Fibroblast of mammary gland (primary cell): ENCODE data around the gene KCNMA1.

Experiments used
- DNase-seq: peaks from one replicate; pipeline ENCODE4 v3.0.0-alpha.2; 2010; ENCODE audit warnings: low read depth
- H3K4me3 ChIP-seq: 2 replicates; pipeline ENCODE4 v1.5.1; 2011; ENCODE audit warnings: low read depth, mild to moderate bottlenecking, low read length, moderate library complexity; ENCODE audit not compliant: control insufficient read depth
- TF ChIP-seq, protein P1 (sequence below): conservative IDR thresholded peaks from 2 replicates; pipeline ENCODE4 v1.5.1; 2011; ENCODE audit warnings: low read depth, low read length, inconsistent platforms; ENCODE audit not compliant: control insufficient read depth, insufficient read depth

Gene KCNMA1

DNA sequence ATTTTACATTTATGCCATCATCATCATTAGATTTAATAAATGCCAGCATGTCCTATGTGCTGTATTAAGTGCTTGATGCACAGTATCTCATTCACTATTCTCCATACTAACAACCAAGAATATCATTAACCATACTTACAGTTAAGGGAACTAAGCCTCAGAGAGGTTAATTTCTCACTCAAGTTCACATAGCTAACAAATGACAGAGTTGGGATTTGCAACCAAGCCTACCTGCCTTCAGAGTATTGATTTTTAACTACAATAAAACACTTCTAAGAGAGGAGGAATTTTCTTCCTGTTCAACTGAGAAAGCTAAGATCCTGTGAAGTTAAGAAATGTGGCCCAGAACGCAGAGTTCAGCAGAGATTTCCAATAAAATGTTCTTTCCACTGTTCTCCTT is 403.0 kb downstream of the KCNMA1 start:
- no peak overlapping the region for H3K4me3 ChIP-seq
- TF ChIP-seq, protein P1, sequence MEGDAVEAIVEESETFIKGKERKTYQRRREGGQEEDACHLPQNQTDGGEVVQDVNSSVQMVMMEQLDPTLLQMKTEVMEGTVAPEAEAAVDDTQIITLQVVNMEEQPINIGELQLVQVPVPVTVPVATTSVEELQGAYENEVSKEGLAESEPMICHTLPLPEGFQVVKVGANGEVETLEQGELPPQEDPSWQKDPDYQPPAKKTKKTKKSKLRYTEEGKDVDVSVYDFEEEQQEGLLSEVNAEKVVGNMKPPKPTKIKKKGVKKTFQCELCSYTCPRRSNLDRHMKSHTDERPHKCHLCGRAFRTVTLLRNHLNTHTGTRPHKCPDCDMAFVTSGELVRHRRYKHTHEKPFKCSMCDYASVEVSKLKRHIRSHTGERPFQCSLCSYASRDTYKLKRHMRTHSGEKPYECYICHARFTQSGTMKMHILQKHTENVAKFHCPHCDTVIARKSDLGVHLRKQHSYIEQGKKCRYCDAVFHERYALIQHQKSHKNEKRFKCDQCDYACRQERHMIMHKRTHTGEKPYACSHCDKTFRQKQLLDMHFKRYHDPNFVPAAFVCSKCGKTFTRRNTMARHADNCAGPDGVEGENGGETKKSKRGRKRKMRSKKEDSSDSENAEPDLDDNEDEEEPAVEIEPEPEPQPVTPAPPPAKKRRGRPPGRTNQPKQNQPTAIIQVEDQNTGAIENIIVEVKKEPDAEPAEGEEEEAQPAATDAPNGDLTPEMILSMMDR, result no peak
- DNase-seq, result no peak

DNA sequence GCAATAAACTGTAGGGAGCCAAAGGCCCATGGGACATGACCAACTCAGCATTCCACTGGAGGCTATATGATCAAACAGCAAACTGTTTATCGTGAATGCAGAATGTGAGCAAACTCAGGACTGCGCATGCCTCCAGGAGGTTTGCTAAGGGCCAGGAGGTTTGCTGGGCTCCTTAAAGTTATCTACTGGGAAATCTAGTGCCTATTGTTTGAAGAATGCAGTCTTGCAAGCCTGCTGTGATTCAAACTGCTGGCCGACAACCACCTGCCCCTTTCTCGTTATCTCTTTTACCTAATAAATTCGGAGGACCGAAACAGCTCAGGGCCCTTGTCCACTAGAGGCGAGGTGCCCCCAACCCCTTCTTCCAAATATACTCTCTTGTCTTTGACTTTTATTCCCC is 404.1 kb downstream of the KCNMA1 start:
- TF ChIP-seq, protein P1, result no peak
- DNase-seq, result no peak
- no peak overlapping the region for H3K4me3 ChIP-seq

DNA sequence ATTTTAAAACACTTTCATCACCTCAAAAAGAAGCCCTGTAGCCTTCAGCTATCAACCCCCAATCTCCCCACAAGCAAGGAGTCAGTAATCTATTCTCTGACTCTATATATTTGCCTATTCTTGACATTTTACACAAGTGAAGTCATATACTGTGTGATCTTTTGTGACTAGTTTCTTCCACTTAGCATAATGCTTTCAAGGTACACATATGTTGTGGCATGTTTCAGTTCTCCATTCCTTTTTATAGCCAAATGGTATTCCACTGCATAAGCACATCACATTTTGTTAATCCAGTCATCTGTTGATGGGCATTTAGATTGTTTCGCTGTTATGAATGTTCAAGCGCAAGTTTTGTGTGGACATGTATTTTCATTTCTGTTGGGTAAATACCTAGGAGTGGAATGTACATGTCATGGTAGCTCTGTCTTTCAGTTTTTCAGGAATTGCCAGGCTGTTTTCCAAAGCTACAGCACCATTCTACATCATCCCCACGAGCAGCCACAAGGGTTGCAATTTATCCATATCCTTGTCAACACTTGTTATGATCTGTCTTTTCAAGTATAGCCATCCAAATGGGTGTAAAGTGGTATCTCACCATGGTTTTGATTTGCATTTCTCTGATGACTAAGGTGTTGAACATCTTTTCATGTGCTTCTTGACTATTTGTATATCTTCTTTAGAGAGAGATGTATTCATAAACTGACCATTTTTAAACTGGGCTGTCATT is 405.6 kb downstream of the KCNMA1 start:
- H3K4me3 ChIP-seq, result no peak overlapping the region
- TF ChIP-seq, protein P1, result no peak
- DNase-seq, result no peak

DNA sequence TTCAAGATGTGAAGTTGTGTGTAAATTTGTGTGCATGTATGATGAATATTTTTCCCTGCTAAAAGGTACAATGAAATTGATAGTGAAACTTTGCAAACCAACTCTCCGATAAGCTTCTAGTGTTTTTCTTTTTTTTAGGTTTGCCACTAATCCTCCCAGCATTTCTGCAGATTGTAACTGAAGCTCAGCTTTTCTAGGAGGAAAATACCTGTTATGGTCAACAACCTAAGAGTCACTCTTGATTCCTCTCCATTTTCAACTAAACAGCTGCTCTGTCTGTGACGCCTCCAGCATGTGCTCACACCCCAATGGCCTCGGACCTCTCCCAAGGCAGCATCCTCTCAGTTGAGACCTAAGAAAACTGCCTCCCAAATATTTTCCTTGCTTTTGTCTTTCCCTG is 406.2 kb downstream of the KCNMA1 start:
- TF ChIP-seq, protein P1, result no peak
- DNase-seq, result no peak
- no peak overlapping the region for H3K4me3 ChIP-seq

DNA sequence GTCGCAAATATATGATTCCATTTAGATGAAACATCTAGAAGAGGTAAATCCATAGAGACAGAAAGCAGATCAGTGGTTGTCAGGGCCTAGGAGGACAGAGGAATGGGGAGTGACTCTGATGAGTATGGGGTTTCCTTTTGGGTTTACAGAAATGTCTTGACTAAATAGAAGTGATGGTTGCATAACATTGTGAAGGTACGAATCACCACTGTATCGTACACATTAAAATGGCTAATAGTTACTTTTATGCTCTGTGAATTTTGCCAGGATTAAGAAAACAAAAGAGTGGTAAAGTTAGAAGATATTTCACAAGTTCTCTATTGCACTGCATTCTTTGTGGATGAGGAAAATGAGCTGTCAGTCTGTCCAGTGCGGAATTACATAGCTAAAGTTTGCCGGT is 407.4 kb downstream of the KCNMA1 start:
- TF ChIP-seq, protein P1, result no peak
- DNase-seq, result peak; percentile 64
- no peak overlapping the region for H3K4me3 ChIP-seq

DNA sequence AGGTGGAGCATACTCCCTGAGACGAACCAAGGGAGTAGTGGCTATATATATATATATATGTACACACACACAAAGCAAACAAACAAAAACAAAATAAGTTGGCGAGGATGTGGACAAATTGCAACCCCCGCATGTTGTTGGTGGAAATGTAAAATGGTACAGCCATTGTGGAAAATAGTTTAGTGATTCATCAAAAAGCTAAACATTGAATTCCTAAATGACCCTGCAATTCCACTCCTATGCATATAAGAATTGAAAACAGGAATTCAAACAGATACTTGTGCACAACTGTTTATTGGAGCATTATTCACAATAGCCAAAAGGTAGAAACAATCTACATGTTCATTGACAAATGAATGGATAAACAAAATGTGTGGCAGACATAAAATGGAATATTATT is 407.9 kb downstream of the KCNMA1 start:
- H3K4me3 ChIP-seq, result no peak overlapping the region
- TF ChIP-seq, protein P1, result no peak
- no peak for DNase-seq
